Ovary (tissue), 9 donors: Measurements from ENCODE around the gene BLVRA. TPM values are rescaled to one million over a fixed set of nuclear protein-coding genes. Genes with fewer than 3 reads are reported as not detected.

Source experiments
- DNase-seq, 5 donors: peaks; one replicate each; pipeline ENCODE4 v3.0.0-alpha.2; 2019 to 2020
- H3K27ac ChIP-seq, 2 donors: fragments of 200-600 bp; one replicate each; pipeline versions ENCODE4 v1.5.1 to v1.8.0; 2019 to 2022
- H3K27me3 ChIP-seq: fragments of 200-600 bp; one replicate; pipeline ENCODE4 v1.8.0; 2022
- H3K36me3 ChIP-seq: fragments of 200-600 bp; sonication (generic); one replicate; pipeline ENCODE4 v1.5.1; 2019
- H3K4me1 ChIP-seq: one replicate; pipeline ENCODE4 v1.8.1; 2013; ENCODE audit warnings: mild to moderate bottlenecking, moderate library complexity; ENCODE audit not compliant: insufficient read depth
- H3K4me3 ChIP-seq: fragments of 200-600 bp; sonication (generic); one replicate; pipeline ENCODE4 v1.5.1; 2017
- H3K9me3 ChIP-seq, 2 donors: fragments of 200-600 bp in 1 of 2; sonication (generic) in 1 of 2; one replicate each; pipeline versions ENCODE4 v1.5.1 to v1.8.1; 2013 to 2019; ENCODE audit warnings: mild to moderate bottlenecking in 1 of 2, moderate library complexity in 1 of 2
- CTCF ChIP-seq, 3 donors: fragments of 450-650 bp in 2 of 3; fragments of 200-600 bp in 1 of 3; IDR thresholded peaks; one replicate each; pipeline versions ENCODE4 v1.5.1 to v1.8.0; 2016 to 2022; ENCODE audit warnings: antibody characterized with exemption in 3 of 3, mild to moderate bottlenecking in 1 of 3
- EP300 ChIP-seq: sonication (generic); formaldehyde crosslinking; IDR thresholded peaks from one replicate; pipeline ENCODE4 v1.6.1; 2017; ENCODE audit warnings: antibody characterized with exemption
- POLR2A ChIP-seq: fragments of 450-650 bp; IDR thresholded peaks from one replicate; pipeline ENCODE4 v1.6.1; 2017; ENCODE audit warnings: antibody characterized with exemption, mild to moderate bottlenecking, moderate library complexity
- WGBS, 3 donors: extraction: QIAGEN DNeasy Blood & Tissue Kit in 1 of 3; methylation state at CpG; one replicate each; pipeline versions ENCODE4 v1.1.5 to v1.1.7; 2013 to 2017; 5-methylcytosine and 5-hydroxymethylcytosine counted together
- intact Hi-C, 4 donors: fragments of 100-400 bp; cut with DNase I; formaldehyde crosslinking; loops; one replicate each; pipeline versions ENCODE4 v1.11.0 to v1.15.1; 2022 to 2023
- polyA plus RNA-seq, 2 donors: library from polyadenylated mRNA; stranded (reverse); fragments of 200-250 nt in 1 of 2; fragments of 350-450 nt in 1 of 2; fragmentation: Illumina TruSeq in 1 of 2; extraction: RNeasy Lipid Tissue Mini Kit (QIAGEN cat#74804) in 1 of 2; gene quantifications; one replicate each; pipeline ENCODE4 v1.2.3, GENCODE V29; 2013 to 2014
- total RNA-seq, 7 donors: library from RNA; depleted of rRNA in 2 of 7; stranded (reverse); fragments of >200 nt in 2 of 7; fragmentation: NEBNext Ultra II Directional in 3 of 7; extraction: Animal tissue kit (Norgen Biotek cat#: 25700) in 3 of 7; gene quantifications; one replicate each; pipeline versions ENCODE4 v1.1.0 to v1.2.4, GENCODE V29; 2016 to 2023
- donor health status: DM: no; HTN: no; CAD: no; lungs with moderate emphysema.
- donor health status: DM: no; HTN: no; CAD: no.
- donor health status: Bipolar disorder and iron deficiency.
- donor health status: DM: yes; HTN: yes; CAD: no.
- donor health status: DM: no; HTN: no; CAD: no.
- donor health status: DM: yes; HTN: yes; CAD: no.

Gene BLVRA
- total and polyA plus RNA-seq, 9 donors: 47.6 to 75.1 (median 65.2) TPM

GRCh38 chr7:43844257-43844656, 85.8 kb downstream of the BLVRA start:
- intact Hi-C loops: loop anchor here in 1 of 4 donors (5.0 kb wide), 1 partner anchor 262 kb away; the partner anchor contains the start of gene STK17A
- 93 to 96% (median 94%) methylated on average over 2 of the region's 2 CpGs for WGBS, 3 donors
- no peaks in the 10 kb centered on the region for H3K9me3 ChIP-seq

GRCh38 chr7:43844662-43845061, 86.2 kb downstream of the BLVRA start:
- H3K36me3 ChIP-seq: no peaks in the 10 kb centered on the region
- TF ChIP-seq EP300: no peak
- WGBS, 3 donors: 87 to 92% (median 88%) methylated on average over 2 of the region's 2 CpGs
- H3K27me3 ChIP-seq: no peaks in the 10 kb centered on the region
- intact Hi-C loops: loop anchor here in 1 of 4 donors (5.0 kb wide), 1 partner anchor 262 kb away; the partner anchor contains the start of gene STK17A
- no peaks in the 10 kb centered on the region for H3K4me1 ChIP-seq
- H3K9me3 ChIP-seq: no peaks in the 10 kb centered on the region
- DNase-seq: no peak
- H3K4me3 ChIP-seq: no peak overlapping the region
- H3K27ac ChIP-seq: no peak overlapping the region

More at GRCh38 chr7:43844257-43844656, 85.8 kb downstream of the BLVRA start:
- no peak for DNase-seq
- TF ChIP-seq POLR2A (no peak), EP300 (no peak), CTCF (IDR thresholded peaks at IDR 0.05) (no peak)
- Histone ChIP-seq H3K4me1 (no peaks in the 10 kb centered on the region), H3K27ac (no peak overlapping the region), H3K27me3 (no peaks in the 10 kb centered on the region), H3K36me3 (no peaks in the 10 kb centered on the region), H3K4me3 (no peak overlapping the region)

GRCh38 chr7:43847496-43847895, 89.0 kb downstream of the BLVRA start:
- TF ChIP-seq POLR2A (no peak), EP300 (no peak), CTCF (IDR thresholded peaks at IDR 0.05) (no peak)
- no peaks in the 10 kb centered on the region for H3K9me3 ChIP-seq
- no peaks in the 10 kb centered on the region for H3K4me1 ChIP-seq
- 59 to 64% (median 62%) methylated on average over 4 of the region's 4 CpGs for WGBS, 3 donors
- DNase-seq: no peak
- H3K36me3 ChIP-seq: no peaks in the 10 kb centered on the region
- no peak overlapping the region for H3K27ac ChIP-seq
- no peak overlapping the region for H3K4me3 ChIP-seq
- H3K27me3 ChIP-seq: no peaks in the 10 kb centered on the region
- intact Hi-C loops: no loop called here

- WGBS, 3 donors: 62 to 76% (median 75%) methylated on average over 2 of the region's 2 CpGs
- TF ChIP-seq CTCF (IDR thresholded peaks at IDR 0.05): no peak
- no peak for TF ChIP-seq POLR2A
- TF ChIP-seq EP300: no peak
- Histone ChIP-seq H3K27me3 (no peaks in the 10 kb centered on the region), H3K4me3 (no peak overlapping the region), H3K36me3 (no peaks in the 10 kb centered on the region), H3K27ac (no peak overlapping the region), H3K9me3 (no peaks in the 10 kb centered on the region), H3K4me1 (no peaks in the 10 kb centered on the region)
- intact Hi-C loops: no loop called here
- DNase-seq: no peak
Observed at GRCh38 chr7:43849047-43849446, 90.6 kb downstream of the BLVRA start.

- Histone ChIP-seq H3K36me3 (no peaks in the 10 kb centered on the region), H3K27me3 (no peaks in the 10 kb centered on the region), H3K4me1 (no peaks in the 10 kb centered on the region), H3K9me3 (no peaks in the 10 kb centered on the region), H3K27ac (no peak overlapping the region), H3K4me3 (no peak overlapping the region)
- WGBS, 3 donors: 87 to 90% (median 90%) methylated on average over 5 of the region's 5 CpGs
- intact Hi-C loops: no loop called here
- no peak for TF ChIP-seq POLR2A
- no peak for TF ChIP-seq EP300
- TF ChIP-seq CTCF (IDR thresholded peaks at IDR 0.05): no peak
- no peak for DNase-seq
Observed at GRCh38 chr7:43850348-43851116, 92.1 kb downstream of the BLVRA start.
